Chondrocyte (in vitro differentiated cells): ENCODE measurements around the gene BASP1. TPM values are rescaled to one million over a fixed set of nuclear protein-coding genes. Genes with fewer than 3 reads are reported as not detected.
"Not testable (repeated sequence)": the region's sequence is repeated elsewhere in the genome, so short reads cannot be mapped to it uniquely, and the experiment has no call there.

Source experiments
- DNase-seq: peaks from one replicate; pipeline ENCODE4 v3.0.0; 2021; ENCODE audit warnings: mixed read lengths, low spot score
- H3K27ac Mint-ChIP-seq: one replicate; pipeline ENCODE4 v1.8.0; 2021; ENCODE audit warnings: mild to moderate bottlenecking, moderate library complexity, mixed read lengths; ENCODE audit not compliant: unreplicated experiment
- H3K27me3 Mint-ChIP-seq: 2 replicates; pipeline ENCODE4 v1.8.0; 2021; ENCODE audit warnings: low read depth, mixed read lengths
- H3K36me3 Mint-ChIP-seq: 2 replicates; pipeline ENCODE4 v1.8.0; 2021; ENCODE audit warnings: low read depth, mixed read lengths
- H3K4me1 Mint-ChIP-seq: 2 replicates; pipeline ENCODE4 v1.8.0; 2021; ENCODE audit warnings: low read depth, mild to moderate bottlenecking, mixed read lengths
- H3K4me3 Mint-ChIP-seq: one replicate; pipeline ENCODE4 v1.8.0; 2021; ENCODE audit warnings: mild to moderate bottlenecking, moderate library complexity, mixed read lengths; ENCODE audit not compliant: unreplicated experiment
- H3K9me3 Mint-ChIP-seq: 2 replicates; pipeline ENCODE4 v1.8.0; 2021; ENCODE audit warnings: low read depth, mixed read lengths
- total RNA-seq: library from RNA; stranded (reverse); gene quantifications from 3 replicates; pipeline ENCODE4 v1.2.1, GENCODE V29; 2021
- TF ChIP-seq, protein P1 (sequence below): fragments of 200-600 bp; sonication (generic); IDR thresholded peaks from 2 replicates; pipeline ENCODE4 v1.5.0; 2021; ENCODE audit warnings: antibody characterized with exemption, mild to moderate bottlenecking, moderate library complexity

The BASP1 gene
- total RNA-seq, 1 donor from 2014 or later: 181 TPM

DNA sequence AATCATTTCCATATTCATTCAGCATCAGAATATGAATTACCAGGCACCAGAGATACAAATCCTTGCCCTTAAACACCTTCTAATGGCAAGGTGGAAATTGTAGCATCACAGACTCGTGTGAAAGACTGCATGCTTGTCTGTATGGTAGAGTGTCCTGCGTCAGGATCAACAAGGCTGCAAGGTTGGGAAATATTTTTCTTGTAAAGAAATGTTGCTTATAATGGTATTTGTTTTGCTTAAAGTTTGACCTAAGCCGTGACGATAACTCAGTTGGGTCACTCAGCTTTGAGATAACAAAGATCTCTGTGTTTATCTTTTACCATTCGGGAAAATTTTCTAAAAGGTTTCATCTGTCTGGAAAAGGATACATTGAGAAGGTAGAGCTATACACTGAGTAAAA, 87.6 kb downstream of the BASP1 start:
- no peak for DNase-seq
- H3K36me3 Mint-ChIP-seq: no peaks in the 10 kb centered on the region
- no peaks in the 10 kb centered on the region for H3K27me3 Mint-ChIP-seq
- TF ChIP-seq, protein P1, sequence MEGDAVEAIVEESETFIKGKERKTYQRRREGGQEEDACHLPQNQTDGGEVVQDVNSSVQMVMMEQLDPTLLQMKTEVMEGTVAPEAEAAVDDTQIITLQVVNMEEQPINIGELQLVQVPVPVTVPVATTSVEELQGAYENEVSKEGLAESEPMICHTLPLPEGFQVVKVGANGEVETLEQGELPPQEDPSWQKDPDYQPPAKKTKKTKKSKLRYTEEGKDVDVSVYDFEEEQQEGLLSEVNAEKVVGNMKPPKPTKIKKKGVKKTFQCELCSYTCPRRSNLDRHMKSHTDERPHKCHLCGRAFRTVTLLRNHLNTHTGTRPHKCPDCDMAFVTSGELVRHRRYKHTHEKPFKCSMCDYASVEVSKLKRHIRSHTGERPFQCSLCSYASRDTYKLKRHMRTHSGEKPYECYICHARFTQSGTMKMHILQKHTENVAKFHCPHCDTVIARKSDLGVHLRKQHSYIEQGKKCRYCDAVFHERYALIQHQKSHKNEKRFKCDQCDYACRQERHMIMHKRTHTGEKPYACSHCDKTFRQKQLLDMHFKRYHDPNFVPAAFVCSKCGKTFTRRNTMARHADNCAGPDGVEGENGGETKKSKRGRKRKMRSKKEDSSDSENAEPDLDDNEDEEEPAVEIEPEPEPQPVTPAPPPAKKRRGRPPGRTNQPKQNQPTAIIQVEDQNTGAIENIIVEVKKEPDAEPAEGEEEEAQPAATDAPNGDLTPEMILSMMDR: no peak
- no peak overlapping the region for H3K27ac Mint-ChIP-seq
- H3K4me3 Mint-ChIP-seq: no peak overlapping the region
- H3K9me3 Mint-ChIP-seq: no peaks in the 10 kb centered on the region
- H3K4me1 Mint-ChIP-seq: peaks cover 51% of the 10 kb centered on the region

DNA sequence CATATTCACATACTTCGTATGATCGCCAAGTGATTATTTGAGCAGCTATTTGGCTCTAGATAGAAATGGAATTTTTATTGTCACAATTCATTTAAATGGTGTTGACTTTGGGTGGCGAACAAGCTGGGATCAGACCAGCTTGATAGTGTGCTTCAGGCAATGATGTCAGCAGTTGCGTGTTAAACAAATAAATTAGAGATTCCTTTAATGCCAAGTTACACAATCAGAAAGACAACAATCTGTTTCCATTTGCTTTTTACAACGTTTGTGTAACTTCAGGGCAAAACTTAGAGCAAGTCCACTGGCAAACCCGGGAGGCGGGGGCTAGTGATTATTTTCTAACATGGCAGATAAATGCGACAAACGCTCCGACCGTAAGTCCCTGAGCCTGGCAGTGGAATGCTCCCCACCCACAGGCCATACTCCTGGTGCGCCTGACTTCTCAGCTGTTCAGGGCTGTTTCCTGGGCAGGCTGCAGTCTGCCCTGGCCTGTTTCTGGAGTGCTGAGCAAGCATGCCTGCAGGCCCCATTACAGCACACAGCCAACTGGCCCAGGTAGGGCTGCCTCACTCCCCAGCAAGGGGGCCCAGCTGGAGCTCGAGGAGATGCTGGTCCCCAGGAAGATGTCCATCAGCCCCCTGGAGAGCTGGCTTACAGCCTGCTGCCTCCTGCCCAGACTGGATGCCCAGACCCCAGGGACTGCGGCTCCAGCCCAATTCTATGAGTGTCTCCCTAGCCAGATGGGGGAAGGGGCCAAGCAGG, 88.7 kb downstream of the BASP1 start:
- DNase-seq: no peak
- H3K4me3 Mint-ChIP-seq: no peak overlapping the region
- no peaks in the 10 kb centered on the region for H3K9me3 Mint-ChIP-seq
- peaks cover 51% of the 10 kb centered on the region for H3K4me1 Mint-ChIP-seq
- TF ChIP-seq, protein P1: no peak
- peak overlapping the region; percentile 89 for H3K27ac Mint-ChIP-seq
- H3K27me3 Mint-ChIP-seq: no peaks in the 10 kb centered on the region
- no peaks in the 10 kb centered on the region for H3K36me3 Mint-ChIP-seq

DNA sequence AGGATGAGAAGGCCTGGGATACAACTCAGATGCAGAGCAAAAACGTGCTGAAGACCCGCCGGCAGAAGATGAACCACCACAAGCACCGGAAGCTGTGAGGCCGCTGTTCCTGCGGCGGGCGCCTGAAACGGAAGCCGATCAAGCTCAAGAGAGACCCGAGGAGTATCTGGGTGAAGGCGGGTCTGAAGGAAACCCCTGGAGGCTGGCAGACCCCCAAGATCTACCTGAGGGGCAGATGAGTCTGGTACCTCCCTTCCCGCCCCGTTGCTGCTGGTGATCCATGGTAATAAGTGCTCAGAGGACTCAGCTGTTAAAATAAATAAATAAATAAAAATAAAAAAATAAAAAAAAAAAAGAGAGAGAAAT, 89.3 kb downstream of the BASP1 start:
- peaks cover 51% of the 10 kb centered on the region for H3K4me1 Mint-ChIP-seq
- no peak overlapping the region for H3K4me3 Mint-ChIP-seq
- H3K27ac Mint-ChIP-seq: peak overlapping the region; percentile 89
- H3K27me3 Mint-ChIP-seq: no peaks in the 10 kb centered on the region
- TF ChIP-seq, protein P1: no peak
- H3K9me3 Mint-ChIP-seq: no peaks in the 10 kb centered on the region
- no peaks in the 10 kb centered on the region for H3K36me3 Mint-ChIP-seq
- no peak for DNase-seq

DNA sequence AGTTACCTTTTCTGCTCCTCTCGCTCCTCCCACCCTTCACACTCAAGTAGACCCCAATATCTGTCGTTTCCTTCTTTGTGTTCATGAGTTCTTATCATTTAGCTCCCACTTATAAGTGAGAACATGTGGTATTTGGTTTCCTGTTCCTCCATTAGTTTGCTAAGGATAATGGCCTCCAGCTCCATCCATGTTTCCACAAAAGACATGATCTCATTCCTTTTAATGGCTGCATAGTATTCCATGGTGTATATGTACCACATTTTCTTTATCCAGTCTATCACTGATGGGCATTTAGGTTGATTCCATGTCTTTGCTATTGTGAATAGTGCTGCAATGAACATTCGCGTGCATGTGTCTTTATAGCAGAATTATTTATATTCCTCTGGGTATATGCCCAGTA, 90.0 kb downstream of the BASP1 start:
- not testable (repeated sequence) for DNase-seq, H3K27me3 Mint-ChIP-seq, H3K4me3 Mint-ChIP-seq, H3K9me3 Mint-ChIP-seq, H3K27ac Mint-ChIP-seq, H3K36me3 Mint-ChIP-seq
- peaks cover 43% of the 10 kb centered on the region for H3K4me1 Mint-ChIP-seq

DNA sequence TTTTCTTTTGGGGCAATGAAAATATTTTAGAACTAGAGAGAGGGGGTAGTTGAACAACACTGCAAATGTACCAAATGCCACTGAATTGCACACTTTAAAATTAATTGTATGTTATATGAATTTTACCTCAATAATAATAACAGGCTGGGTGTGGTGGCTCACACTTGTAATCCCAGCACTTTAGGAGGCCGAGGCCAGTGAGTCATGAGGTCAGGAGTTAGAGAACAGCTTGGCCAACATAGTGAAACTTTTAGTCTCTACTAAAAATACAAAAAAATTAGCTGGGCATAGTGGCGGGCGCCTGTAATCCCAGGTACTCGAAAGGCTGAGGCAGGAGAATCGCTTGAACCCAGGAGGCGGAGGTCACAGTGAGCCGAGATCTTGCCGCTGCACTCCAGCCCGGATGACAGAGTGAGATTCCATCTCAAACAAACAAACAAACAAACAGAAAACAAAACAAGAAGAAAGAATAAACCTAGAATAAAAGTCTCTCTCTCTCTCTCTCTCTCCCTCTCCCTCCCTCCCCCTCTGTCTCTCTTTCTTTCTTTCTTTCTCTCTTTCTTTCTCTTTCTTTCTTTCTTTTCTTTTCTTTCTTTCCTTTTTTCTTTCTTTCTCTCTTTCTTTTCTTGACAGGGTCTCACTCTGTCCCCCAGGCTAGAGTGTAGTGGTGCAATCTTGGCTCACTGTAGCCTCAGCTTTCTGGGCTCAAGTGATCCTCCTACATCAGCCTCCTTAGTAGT, 91.1 kb downstream of the BASP1 start:
- Mint-ChIP-seq H3K27ac (no peak overlapping the region), H3K36me3 (no peaks in the 10 kb centered on the region), H3K4me3 (no peak overlapping the region), H3K4me1 (peaks cover 33% of the 10 kb centered on the region), H3K9me3 (no peaks in the 10 kb centered on the region), H3K27me3 (no peaks in the 10 kb centered on the region)
- no peak for DNase-seq
- TF ChIP-seq, protein P1: no peak
